ENCODE data around the gene RHBDF2. TPM values are rescaled to one million over a fixed set of nuclear protein-coding genes. Genes with fewer than 3 reads are reported as not detected.

RHBDF2 gene
- total RNA-seq, 1 experiment from 2014 or later = 33.0 TPM

GRCh38 chr17:76442341-76443338 is 58.6 kb downstream of the RHBDF2 start:
- DNase-seq (ENCODE audit: low spot score) (no peak), ATAC-seq (no peak)
- CTCF ChIA-PET = interaction anchor here (0.9 to 2.8 kb wide), 10 partner anchors 10 to 538 kb away, joined by 3 to 14 read pairs (median 3); partner anchors contain the start of genes MRPL38 and UBE2O
- no peaks in the 10 kb centered on the region for H3K36me3 Mint-ChIP-seq
- H3K4me1 Mint-ChIP-seq = peaks cover 96% of the 10 kb centered on the region
- H3K4me3 Mint-ChIP-seq = no peak overlapping the region; the same call in 1 of the 2 replicates
- TF ChIP-seq AFF4 (CRISPR knock-in tag; IDR thresholded peaks at IDR 0.05; ENCODE audit: borderline replicate concordance) (no peak), GRHL2 (CRISPR knock-in tag; IDR thresholded peaks at IDR 0.05; ENCODE audit: insufficient replicate concordance, severe bottlenecking) (no peak), NFE2L1 (CRISPR knock-in tag; IDR thresholded peaks at IDR 0.05) (no peak)
- TF ChIP-seq, protein P1, sequence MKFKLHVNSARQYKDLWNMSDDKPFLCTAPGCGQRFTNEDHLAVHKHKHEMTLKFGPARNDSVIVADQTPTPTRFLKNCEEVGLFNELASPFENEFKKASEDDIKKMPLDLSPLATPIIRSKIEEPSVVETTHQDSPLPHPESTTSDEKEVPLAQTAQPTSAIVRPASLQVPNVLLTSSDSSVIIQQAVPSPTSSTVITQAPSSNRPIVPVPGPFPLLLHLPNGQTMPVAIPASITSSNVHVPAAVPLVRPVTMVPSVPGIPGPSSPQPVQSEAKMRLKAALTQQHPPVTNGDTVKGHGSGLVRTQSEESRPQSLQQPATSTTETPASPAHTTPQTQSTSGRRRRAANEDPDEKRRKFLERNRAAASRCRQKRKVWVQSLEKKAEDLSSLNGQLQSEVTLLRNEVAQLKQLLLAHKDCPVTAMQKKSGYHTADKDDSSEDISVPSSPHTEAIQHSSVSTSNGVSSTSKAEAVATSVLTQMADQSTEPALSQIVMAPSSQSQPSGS (CRISPR knock-in tag; IDR thresholded peaks at IDR 0.05; ENCODE audit: borderline replicate concordance, low read depth) = no peak
- TF ChIP-seq, protein P2, sequence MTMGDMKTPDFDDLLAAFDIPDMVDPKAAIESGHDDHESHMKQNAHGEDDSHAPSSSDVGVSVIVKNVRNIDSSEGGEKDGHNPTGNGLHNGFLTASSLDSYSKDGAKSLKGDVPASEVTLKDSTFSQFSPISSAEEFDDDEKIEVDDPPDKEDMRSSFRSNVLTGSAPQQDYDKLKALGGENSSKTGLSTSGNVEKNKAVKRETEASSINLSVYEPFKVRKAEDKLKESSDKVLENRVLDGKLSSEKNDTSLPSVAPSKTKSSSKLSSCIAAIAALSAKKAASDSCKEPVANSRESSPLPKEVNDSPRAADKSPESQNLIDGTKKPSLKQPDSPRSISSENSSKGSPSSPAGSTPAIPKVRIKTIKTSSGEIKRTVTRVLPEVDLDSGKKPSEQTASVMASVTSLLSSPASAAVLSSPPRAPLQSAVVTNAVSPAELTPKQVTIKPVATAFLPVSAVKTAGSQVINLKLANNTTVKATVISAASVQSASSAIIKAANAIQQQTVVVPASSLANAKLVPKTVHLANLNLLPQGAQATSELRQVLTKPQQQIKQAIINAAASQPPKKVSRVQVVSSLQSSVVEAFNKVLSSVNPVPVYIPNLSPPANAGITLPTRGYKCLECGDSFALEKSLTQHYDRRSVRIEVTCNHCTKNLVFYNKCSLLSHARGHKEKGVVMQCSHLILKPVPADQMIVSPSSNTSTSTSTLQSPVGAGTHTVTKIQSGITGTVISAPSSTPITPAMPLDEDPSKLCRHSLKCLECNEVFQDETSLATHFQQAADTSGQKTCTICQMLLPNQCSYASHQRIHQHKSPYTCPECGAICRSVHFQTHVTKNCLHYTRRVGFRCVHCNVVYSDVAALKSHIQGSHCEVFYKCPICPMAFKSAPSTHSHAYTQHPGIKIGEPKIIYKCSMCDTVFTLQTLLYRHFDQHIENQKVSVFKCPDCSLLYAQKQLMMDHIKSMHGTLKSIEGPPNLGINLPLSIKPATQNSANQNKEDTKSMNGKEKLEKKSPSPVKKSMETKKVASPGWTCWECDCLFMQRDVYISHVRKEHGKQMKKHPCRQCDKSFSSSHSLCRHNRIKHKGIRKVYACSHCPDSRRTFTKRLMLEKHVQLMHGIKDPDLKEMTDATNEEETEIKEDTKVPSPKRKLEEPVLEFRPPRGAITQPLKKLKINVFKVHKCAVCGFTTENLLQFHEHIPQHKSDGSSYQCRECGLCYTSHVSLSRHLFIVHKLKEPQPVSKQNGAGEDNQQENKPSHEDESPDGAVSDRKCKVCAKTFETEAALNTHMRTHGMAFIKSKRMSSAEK (CRISPR knock-in tag; IDR thresholded peaks at IDR 0.05; ENCODE audit: borderline replicate concordance) = no peak
- TF ChIP-seq, protein P3, sequence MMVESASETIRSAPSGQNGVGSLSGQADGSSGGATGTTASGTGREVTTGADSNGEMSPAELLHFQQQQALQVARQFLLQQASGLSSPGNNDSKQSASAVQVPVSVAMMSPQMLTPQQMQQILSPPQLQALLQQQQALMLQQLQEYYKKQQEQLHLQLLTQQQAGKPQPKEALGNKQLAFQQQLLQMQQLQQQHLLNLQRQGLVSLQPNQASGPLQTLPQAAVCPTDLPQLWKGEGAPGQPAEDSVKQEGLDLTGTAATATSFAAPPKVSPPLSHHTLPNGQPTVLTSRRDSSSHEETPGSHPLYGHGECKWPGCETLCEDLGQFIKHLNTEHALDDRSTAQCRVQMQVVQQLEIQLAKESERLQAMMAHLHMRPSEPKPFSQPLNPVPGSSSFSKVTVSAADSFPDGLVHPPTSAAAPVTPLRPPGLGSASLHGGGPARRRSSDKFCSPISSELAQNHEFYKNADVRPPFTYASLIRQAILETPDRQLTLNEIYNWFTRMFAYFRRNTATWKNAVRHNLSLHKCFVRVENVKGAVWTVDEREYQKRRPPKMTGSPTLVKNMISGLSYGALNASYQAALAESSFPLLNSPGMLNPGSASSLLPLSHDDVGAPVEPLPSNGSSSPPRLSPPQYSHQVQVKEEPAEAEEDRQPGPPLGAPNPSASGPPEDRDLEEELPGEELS (CRISPR knock-in tag; IDR thresholded peaks at IDR 0.05) = no peak
- TF ChIP-seq, protein P4, sequence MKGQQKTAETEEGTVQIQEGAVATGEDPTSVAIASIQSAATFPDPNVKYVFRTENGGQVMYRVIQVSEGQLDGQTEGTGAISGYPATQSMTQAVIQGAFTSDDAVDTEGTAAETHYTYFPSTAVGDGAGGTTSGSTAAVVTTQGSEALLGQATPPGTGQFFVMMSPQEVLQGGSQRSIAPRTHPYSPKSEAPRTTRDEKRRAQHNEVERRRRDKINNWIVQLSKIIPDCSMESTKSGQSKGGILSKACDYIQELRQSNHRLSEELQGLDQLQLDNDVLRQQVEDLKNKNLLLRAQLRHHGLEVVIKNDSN (CRISPR knock-in tag; IDR thresholded peaks at IDR 0.05) = no peak
- peak overlapping the region; percentile 82 for H3K27ac Mint-ChIP-seq
- POLR2A ChIA-PET = no interaction called here
- H3K27me3 Mint-ChIP-seq (ENCODE audit: low read depth) = no peaks in the 10 kb centered on the region
- H3K9me3 Mint-ChIP-seq = no peaks in the 10 kb centered on the region

DNA sequence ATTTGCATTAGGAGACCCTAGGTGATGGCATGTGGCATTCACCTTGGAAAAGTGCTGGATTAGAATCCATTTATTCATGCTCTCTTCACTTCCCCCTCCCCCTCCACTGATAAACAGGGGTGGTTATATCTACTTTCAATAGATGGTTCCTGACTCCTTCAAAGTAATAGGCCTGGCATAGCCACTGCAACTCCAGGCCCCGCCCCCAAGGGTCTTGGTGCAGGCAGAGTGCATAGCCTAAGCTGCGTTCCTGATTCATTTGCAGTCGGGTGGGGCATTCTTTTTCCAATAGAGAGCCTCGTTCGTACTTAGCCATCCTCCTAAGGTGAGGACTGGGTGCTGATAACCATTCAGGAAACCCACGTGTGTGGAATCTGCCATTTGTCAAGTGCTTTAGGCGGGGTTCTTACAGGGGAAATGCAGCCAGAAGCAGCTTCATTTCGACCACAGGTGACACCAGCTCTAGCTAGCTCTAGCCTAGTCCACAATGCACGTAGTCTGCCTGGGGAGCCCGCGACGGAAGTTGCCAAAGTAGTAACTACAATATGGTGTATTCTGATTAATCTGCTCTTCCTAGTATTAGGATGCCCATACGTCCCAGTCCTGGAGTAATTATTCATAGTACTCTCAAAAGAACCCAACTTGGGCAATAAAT is 59.4 kb downstream of the RHBDF2 start:
- Mint-ChIP-seq H3K27me3 (ENCODE audit: low read depth) (no peaks in the 10 kb centered on the region), H3K4me1 (peaks cover 91% of the 10 kb centered on the region), H3K27ac (peak overlapping the region; percentile 50; the same call in 1 of the 2 replicates), H3K36me3 (no peaks in the 10 kb centered on the region), H3K9me3 (no peaks in the 10 kb centered on the region), H3K4me3 (no peak overlapping the region; the same call in 1 of the 2 replicates)
- peak; percentile 46 for DNase-seq (ENCODE audit: low spot score)
- ATAC-seq = peak; percentile 23
- TF ChIP-seq ELF4 (CRISPR knock-in tag; IDR thresholded peaks at IDR 0.05; ENCODE audit: low read depth) (no peak), GABPB1 (CRISPR knock-in tag; IDR thresholded peaks at IDR 0.05) (no peak), ZNF416 (CRISPR knock-in tag; IDR thresholded peaks at IDR 0.05) (no peak), CREM (CRISPR knock-in tag; IDR thresholded peaks at IDR 0.05) (no peak)
- ChIA-PET POLR2A (no interaction called here), CTCF (interaction anchor here (0.9 to 2.8 kb wide), 9 partner anchors 11 to 537 kb away, joined by 3 to 14 read pairs (median 3); partner anchors contain the start of genes MRPL38 and UBE2O)

Measured in WTC11 (cell line).